CMK (cell line): ENCODE measurements around the gene ZDHHC22.
"Not testable (repeated sequence)": the region's sequence is repeated elsewhere in the genome, so short reads cannot be mapped to it uniquely, and the experiment has no call there.

Experiments
- DNase-seq: peaks from one replicate; pipeline ENCODE4 v3.0.0-alpha.2; 2010; ENCODE audit warnings: low read depth

Gene ZDHHC22

GRCh38 chr14:77141214-77142004 lies at the start of gene ZDHHC22:
TSS of gene ZDHHC22 (minus strand) at chr14:77141791. CDS start at chr14:77139738, 2,053 bp downstream.
- no peak for DNase-seq

- no peak for DNase-seq
Observed at GRCh38 chr14:77190977-77191376, 49.4 kb upstream of the ZDHHC22 start.

- DNase-seq: no peak
Observed at GRCh38 chr14:77189479-77189878, 47.9 kb upstream of the ZDHHC22 start.

GRCh38 chr14:77187649-77188012 lies 46.0 kb upstream of the ZDHHC22 start:
- DNase-seq: no peak

- DNase-seq: no peak
Observed at GRCh38 chr14:77186911-77187648, 45.5 kb upstream of the ZDHHC22 start.

- DNase-seq: no peak
Observed at GRCh38 chr14:77185093-77185465, 43.5 kb upstream of the ZDHHC22 start.

GRCh38 chr14:77184396-77185092 lies 43.0 kb upstream of the ZDHHC22 start:
- DNase-seq: no peak

- DNase-seq: no peak
Observed at GRCh38 chr14:77183896-77184295, 42.3 kb upstream of the ZDHHC22 start.

GRCh38 chr14:77181603-77182437 lies 40.2 kb upstream of the ZDHHC22 start, which contains the start of gene TMEM63C:
TSS of gene TMEM63C (plus strand) at chr14:77181798. CDS start at chr14:77218814, 37,016 bp downstream.
- peak; percentile 20 for DNase-seq

GRCh38 chr14:77180726-77181602 lies 39.4 kb upstream of the ZDHHC22 start:
- peak; percentile 29 for DNase-seq

GRCh38 chr14:77178656-77179055 lies 37.1 kb upstream of the ZDHHC22 start:
- no peak for DNase-seq

GRCh38 chr14:77177702-77178101 lies 36.1 kb upstream of the ZDHHC22 start:
- DNase-seq: no peak

- no peak for DNase-seq
Observed at GRCh38 chr14:77175843-77176242, 34.3 kb upstream of the ZDHHC22 start.

GRCh38 chr14:77173911-77174617 lies 32.5 kb upstream of the ZDHHC22 start:
- not testable (repeated sequence) for DNase-seq

GRCh38 chr14:77172916-77173315 lies 31.3 kb upstream of the ZDHHC22 start:
- DNase-seq: no peak

GRCh38 chr14:77170045-77170444 lies 28.5 kb upstream of the ZDHHC22 start:
- no peak for DNase-seq

GRCh38 chr14:77161011-77161410 lies 19.4 kb upstream of the ZDHHC22 start:
- DNase-seq: no peak

- DNase-seq: no peak
Observed at GRCh38 chr14:77158882-77159255, 17.3 kb upstream of the ZDHHC22 start.

GRCh38 chr14:77158175-77158881 lies 16.7 kb upstream of the ZDHHC22 start:
- no peak for DNase-seq

- DNase-seq: no peak
Observed at GRCh38 chr14:77157740-77158139, 16.1 kb upstream of the ZDHHC22 start.
